Epithelial cell of esophagus (primary cell): ENCODE data around the gene VIPR1.

Experiments used
- DNase-seq: peaks from one replicate; pipeline ENCODE4 v3.0.0; 2010; ENCODE audit warnings: low read depth
- H3K4me3 ChIP-seq: 2 replicates; pipeline ENCODE4 v1.5.1; 2011; ENCODE audit warnings: mild to moderate bottlenecking, low read length, control low read depth
- CTCF ChIP-seq: IDR thresholded peaks from 2 replicates; pipeline ENCODE4 v1.5.1; 2011; ENCODE audit warnings: low read depth, mild to moderate bottlenecking, low read length, control low read depth, inconsistent platforms; ENCODE audit not compliant: insufficient read depth; ENCODE audit errors: missing control alignments

Gene VIPR1

GRCh38 chr3:42539871-42540714 lies 37.6 kb downstream of the VIPR1 start:
- DNase-seq: peak; percentile 60
- no peak overlapping the region for H3K4me3 ChIP-seq
- TF ChIP-seq CTCF: peak; percentile 81

- DNase-seq: no peak
- H3K4me3 ChIP-seq: no peak overlapping the region
- TF ChIP-seq CTCF: no peak
These were observed 38.6 kb downstream of the VIPR1 start for GRCh38 chr3:42541079-42541478.

- no peak overlapping the region for H3K4me3 ChIP-seq
- no peak for DNase-seq
- TF ChIP-seq CTCF: peak; percentile 17
These were observed 42.2 kb downstream of the VIPR1 start for GRCh38 chr3:42544492-42545283.

DNA sequence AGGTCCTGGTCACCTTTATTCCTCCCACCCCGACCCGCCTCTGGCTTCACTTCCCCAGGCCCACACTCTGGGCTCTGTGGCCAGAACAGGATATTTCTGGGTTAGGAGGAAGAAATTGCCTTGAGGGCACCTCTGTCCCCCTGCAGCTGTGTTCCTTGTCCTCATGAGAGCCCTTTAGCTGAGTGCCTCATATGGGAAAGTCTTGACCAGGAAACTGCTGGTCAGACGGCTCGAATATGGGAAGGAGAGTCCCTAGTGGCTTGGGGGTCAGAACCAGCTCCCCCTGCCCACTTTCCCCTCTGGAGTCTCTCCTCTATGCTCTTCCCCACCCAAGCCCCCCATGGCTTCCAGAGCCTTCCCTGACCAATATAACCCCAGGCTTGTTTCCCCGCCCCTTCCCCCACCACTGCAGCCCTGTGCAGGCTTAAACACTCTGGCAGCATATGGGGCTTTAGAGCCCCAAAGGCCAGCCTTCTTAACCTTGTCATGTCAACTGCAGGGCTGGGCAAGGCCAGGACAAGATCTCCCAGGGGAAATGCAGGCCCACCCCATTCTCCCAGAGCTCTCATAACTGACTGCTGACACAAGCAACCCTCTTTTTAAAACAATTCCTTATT lies 42.9 kb downstream of the VIPR1 start:
- no peak for DNase-seq
- TF ChIP-seq CTCF: no peak
- no peak overlapping the region for H3K4me3 ChIP-seq

- DNase-seq: no peak
- TF ChIP-seq CTCF: no peak
- H3K4me3 ChIP-seq: no peak overlapping the region
These were observed 44.3 kb downstream of the VIPR1 start for GRCh38 chr3:42546691-42547213.

GRCh38 chr3:42547401-42547945 lies 45.0 kb downstream of the VIPR1 start:
- DNase-seq: peak; percentile 68
- H3K4me3 ChIP-seq: no peak overlapping the region
- TF ChIP-seq CTCF: peak; percentile 91
